ENCODE results near the gene NLRP11.
A peak's percentile ranks its signal among the peaks of the same experiment; 100 is the strongest.

GRCh38 chr19:55809381-55810058, 22.3 kb downstream of the NLRP11 start:
- peak; percentile 50 to 65 (median 56) for TF ChIP-seq CTCF (IDR thresholded peaks at IDR 0.05)
- no peak for TF ChIP-seq POLR2A (IDR thresholded peaks at IDR 0.05)

All from testis (tissue), 2 donors.